GM12878 (cell line): Measurements from ENCODE around the gene DOC2B.
"Not testable (repeated sequence)": the region's sequence is repeated elsewhere in the genome, so short reads cannot be mapped to it uniquely, and the experiment has no call there.

ENCODE experiments used
- EZH2 ChIP-seq: IDR thresholded peaks from 2 replicates; pipeline ENCODE4 v1.6.1; 2012; ENCODE audit warnings: low read depth, mild to moderate bottlenecking, control low read depth, inconsistent platforms, low read length, borderline replicate concordance; ENCODE audit not compliant: control insufficient read depth
- POLR2A ChIP-seq: IDR thresholded peaks from 2 replicates; pipeline ENCODE4 v1.6.1; 2011; ENCODE audit warnings: low read depth, mild to moderate bottlenecking, low read length

GRCh38 chr17:133932-134331, 47.5 kb downstream of the DOC2B start:
- TF ChIP-seq EZH2, POLR2A: not testable (repeated sequence)
